Measurements from ENCODE around the gene ME3.

GRCh38 chr11:86596861-86597586 lies 75.4 kb downstream of the ME3 start:
- TF ChIP-seq, protein P1, sequence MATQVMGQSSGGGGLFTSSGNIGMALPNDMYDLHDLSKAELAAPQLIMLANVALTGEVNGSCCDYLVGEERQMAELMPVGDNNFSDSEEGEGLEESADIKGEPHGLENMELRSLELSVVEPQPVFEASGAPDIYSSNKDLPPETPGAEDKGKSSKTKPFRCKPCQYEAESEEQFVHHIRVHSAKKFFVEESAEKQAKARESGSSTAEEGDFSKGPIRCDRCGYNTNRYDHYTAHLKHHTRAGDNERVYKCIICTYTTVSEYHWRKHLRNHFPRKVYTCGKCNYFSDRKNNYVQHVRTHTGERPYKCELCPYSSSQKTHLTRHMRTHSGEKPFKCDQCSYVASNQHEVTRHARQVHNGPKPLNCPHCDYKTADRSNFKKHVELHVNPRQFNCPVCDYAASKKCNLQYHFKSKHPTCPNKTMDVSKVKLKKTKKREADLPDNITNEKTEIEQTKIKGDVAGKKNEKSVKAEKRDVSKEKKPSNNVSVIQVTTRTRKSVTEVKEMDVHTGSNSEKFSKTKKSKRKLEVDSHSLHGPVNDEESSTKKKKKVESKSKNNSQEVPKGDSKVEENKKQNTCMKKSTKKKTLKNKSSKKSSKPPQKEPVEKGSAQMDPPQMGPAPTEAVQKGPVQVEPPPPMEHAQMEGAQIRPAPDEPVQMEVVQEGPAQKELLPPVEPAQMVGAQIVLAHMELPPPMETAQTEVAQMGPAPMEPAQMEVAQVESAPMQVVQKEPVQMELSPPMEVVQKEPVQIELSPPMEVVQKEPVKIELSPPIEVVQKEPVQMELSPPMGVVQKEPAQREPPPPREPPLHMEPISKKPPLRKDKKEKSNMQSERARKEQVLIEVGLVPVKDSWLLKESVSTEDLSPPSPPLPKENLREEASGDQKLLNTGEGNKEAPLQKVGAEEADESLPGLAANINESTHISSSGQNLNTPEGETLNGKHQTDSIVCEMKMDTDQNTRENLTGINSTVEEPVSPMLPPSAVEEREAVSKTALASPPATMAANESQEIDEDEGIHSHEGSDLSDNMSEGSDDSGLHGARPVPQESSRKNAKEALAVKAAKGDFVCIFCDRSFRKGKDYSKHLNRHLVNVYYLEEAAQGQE (IDR thresholded peaks at IDR 0.05; ENCODE audit: low read depth) = no peak
- no peak for TF ChIP-seq TAF1 (IDR thresholded peaks at IDR 0.05; ENCODE audit: low read depth)
- TF ChIP-seq EP300 (IDR thresholded peaks at IDR 0.05; ENCODE audit: borderline replicate concordance) = no peak
- TF ChIP-seq CREB1 (IDR thresholded peaks at IDR 0.05; ENCODE audit: low read depth) = no peak
- TF ChIP-seq NFIC (IDR thresholded peaks at IDR 0.05) = no peak
- no peak for TF ChIP-seq CEBPB (IDR thresholded peaks at IDR 0.05)
- no peak for TF ChIP-seq EGR1 (IDR thresholded peaks at IDR 0.05)
- no peak for TF ChIP-seq YY1 (IDR thresholded peaks at IDR 0.05; ENCODE audit: low read depth)
- no peak for TF ChIP-seq TCF12 (IDR thresholded peaks at IDR 0.05; ENCODE audit: low read depth)
- TF ChIP-seq RAD21 (IDR thresholded peaks at IDR 0.05; ENCODE audit: low read depth) = no peak
- TF ChIP-seq, protein P2, sequence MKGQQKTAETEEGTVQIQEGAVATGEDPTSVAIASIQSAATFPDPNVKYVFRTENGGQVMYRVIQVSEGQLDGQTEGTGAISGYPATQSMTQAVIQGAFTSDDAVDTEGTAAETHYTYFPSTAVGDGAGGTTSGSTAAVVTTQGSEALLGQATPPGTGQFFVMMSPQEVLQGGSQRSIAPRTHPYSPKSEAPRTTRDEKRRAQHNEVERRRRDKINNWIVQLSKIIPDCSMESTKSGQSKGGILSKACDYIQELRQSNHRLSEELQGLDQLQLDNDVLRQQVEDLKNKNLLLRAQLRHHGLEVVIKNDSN (IDR thresholded peaks at IDR 0.05) = no peak
- TF ChIP-seq, protein P3, sequence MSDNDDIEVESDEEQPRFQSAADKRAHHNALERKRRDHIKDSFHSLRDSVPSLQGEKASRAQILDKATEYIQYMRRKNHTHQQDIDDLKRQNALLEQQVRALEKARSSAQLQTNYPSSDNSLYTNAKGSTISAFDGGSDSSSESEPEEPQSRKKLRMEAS (IDR thresholded peaks at IDR 0.05) = no peak
- no peak for TF ChIP-seq TEAD4 (IDR thresholded peaks at IDR 0.05)
- TF ChIP-seq FOXM1 (IDR thresholded peaks at IDR 0.05; ENCODE audit: borderline replicate concordance, low read depth) = no peak

All from Ishikawa (cell line).